K562 (cell line): ENCODE measurements around the gene ZKSCAN1. TPM values are rescaled to one million over a fixed set of nuclear protein-coding genes. Genes with fewer than 3 reads are reported as not detected.

Source experiments
- DPF2 ChIP-seq: fragments of 450-650 bp; IDR thresholded peaks from 2 replicates; pipeline ENCODE4 v1.6.1; 2016
- HDAC3 ChIP-seq: fragments of 450-650 bp; IDR thresholded peaks from 2 replicates; pipeline ENCODE4 v1.6.1; 2018; ENCODE audit warnings: borderline replicate concordance, mild to moderate bottlenecking, moderate library complexity; ENCODE audit not compliant: partially characterized antibody
- MAFG ChIP-seq: fragments of 450-650 bp; conservative IDR thresholded peaks from 2 replicates; pipeline ENCODE4 v1.6.1; 2016; ENCODE audit warnings: missing genetic modification characterization, missing compliant biosample characterization
- NCOA1 ChIP-seq: fragments of 450-650 bp; IDR thresholded peaks from 2 replicates; pipeline ENCODE4 v1.6.1; 2016; ENCODE audit warnings: low read depth
- POLR2G ChIP-seq: fragments of 200-400 bp; formaldehyde crosslinking; IDR thresholded peaks from 2 replicates; pipeline ENCODE4 v1.6.1; 2017; ENCODE audit warnings: low read depth, mild to moderate bottlenecking, antibody characterized with exemption, low read length, moderate library complexity
- PRDM10 ChIP-seq: fragments of 450-650 bp; IDR thresholded peaks from 2 replicates; pipeline ENCODE4 v1.6.1; 2018; ENCODE audit not compliant: partially characterized antibody
- PTTG1 ChIP-seq: fragments of 450-650 bp; IDR thresholded peaks from 2 replicates; pipeline ENCODE4 v1.6.1; 2016; ENCODE audit warnings: low read depth, mild to moderate bottlenecking, missing genetic modification characterization, missing compliant biosample characterization
- SMARCE1 ChIP-seq: fragments of 450-650 bp; IDR thresholded peaks from 2 replicates; pipeline ENCODE4 v1.7.1; 2016; ENCODE audit warnings: mild to moderate bottlenecking
- ZNF282 ChIP-seq: sonication (generic); formaldehyde crosslinking; IDR thresholded peaks from 2 replicates; pipeline ENCODE4 v1.8.1; 2023; ENCODE audit warnings: missing genetic modification reagents
- ZNF586 ChIP-seq: fragments of 450-650 bp; formaldehyde crosslinking; conservative IDR thresholded peaks from 2 replicates; pipeline ENCODE4 v1.4.0; 2020; ENCODE audit warnings: mild to moderate bottlenecking, moderate library complexity
- polyA plus RNA-seq, 8 experiments: library from polyadenylated mRNA; depleted of rRNA in 4 of 8; stranded (reverse) in 5 of 8; unstranded in 3 of 8; fragments of >200 nt; fragmentation: Nextera tagmentation in 2 of 8; fragmentation: Illumina TruSeq in 1 of 8; extraction: Ambion mirVana in 2 of 8; extraction: Trizol in 1 of 8; gene quantifications; 2 replicates each; pipeline versions ENCODE4 v1.2.1 to v1.2.3, GENCODE V29; 2011 to 2014; ENCODE audit warnings: inconsistent platforms in 1 of 8, missing spikeins in 1 of 8
- total RNA-seq, 7 experiments: library from RNA; depleted of rRNA in 6 of 7; stranded (reverse); fragments of >200 nt in 6 of 7; fragmentation: Illumina TruSeq in 2 of 7; extraction: Trizol in 2 of 7; gene quantifications; 2 replicates each; pipeline versions ENCODE4 v1.2.1 to v1.2.3, GENCODE V29; 2011 to 2021; ENCODE audit warnings: low replicate concordance in 1 of 7
- TF ChIP-seq, protein P1 (sequence below): fragments of 450-650 bp; IDR thresholded peaks from 2 replicates; pipeline ENCODE4 v1.6.1; 2016; ENCODE audit warnings: antibody characterized with exemption

ZKSCAN1 gene
- total and polyA plus RNA-seq, 9 of the 15 experiments (the other 6 are each of a cell fraction or from before 2014, with no cell fraction given), result 5.3 to 43.0 (median 23.2) TPM

DNA sequence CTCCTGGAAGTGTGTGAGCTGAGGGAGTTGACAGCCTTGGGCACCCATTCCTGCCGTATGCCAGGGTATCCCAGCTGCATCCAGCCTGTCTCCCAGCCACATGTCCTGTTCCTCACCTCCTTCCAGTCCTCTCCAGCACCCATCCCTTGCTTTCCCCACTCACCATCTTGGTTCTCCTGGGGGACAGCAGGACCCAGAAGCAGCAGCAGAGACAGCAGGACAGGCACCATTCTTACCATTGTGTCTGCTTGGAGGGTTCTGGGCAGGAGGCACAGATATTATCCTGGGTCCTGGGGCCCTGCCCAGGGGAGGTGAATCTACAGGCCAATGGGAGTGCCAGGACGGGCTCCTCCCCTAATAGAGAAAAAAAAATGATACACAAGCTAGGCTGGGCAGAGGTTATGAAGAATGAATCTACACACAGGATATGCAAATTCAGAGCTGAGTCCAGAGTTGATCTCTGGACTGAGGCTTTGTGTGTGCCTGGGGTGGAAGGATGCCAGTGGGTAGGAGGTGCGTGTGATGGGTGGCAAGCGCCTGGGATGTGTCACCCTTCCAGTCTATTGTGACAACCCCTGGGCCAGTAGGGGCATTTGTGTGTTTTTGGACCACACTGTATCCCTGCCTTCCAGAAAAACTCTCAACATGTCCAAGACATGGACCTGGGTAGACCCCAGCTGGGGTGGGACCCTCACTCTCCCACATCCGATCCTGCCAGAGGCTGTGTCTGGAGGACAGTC is 39.4 kb upstream of the ZKSCAN1 start, which contains the start of gene AZGP1 (continued):
- no peak for TF ChIP-seq DPF2
- TF ChIP-seq POLR2G, result no peak
- no peak for TF ChIP-seq HDAC3
- no peak for TF ChIP-seq ZNF586
- no peak for TF ChIP-seq ZNF282 (CRISPR knock-in tag)
- TF ChIP-seq SMARCE1, result no peak
- TF ChIP-seq PRDM10, result no peak
- TF ChIP-seq, protein P1, sequence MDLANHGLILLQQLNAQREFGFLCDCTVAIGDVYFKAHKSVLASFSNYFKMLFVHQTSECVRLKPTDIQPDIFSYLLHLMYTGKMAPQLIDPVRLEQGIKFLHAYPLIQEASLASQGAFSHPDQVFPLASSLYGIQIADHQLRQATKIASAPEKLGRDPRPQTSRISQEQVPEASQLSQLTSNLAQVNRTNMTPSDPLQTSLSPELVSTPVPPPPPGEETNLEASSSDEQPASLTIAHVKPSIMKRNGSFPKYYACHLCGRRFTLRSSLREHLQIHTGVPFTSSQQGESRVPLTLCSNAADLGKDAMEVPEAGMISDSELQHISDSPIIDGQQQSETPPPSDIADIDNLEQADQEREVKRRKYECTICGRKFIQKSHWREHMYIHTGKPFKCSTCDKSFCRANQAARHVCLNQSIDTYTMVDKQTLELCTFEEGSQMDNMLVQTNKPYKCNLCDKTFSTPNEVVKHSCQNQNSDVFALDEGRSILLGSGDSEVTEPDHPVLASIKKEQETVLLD, result no peak
- TF ChIP-seq NCOA1, result no peak
- TF ChIP-seq MAFG (tag), result no peak
- TF ChIP-seq PTTG1 (tag), result no peak
- TF ChIP-seq, all 486 proteins: peak for 0
